ENCODE results near the gene SLC34A3.

DNA sequence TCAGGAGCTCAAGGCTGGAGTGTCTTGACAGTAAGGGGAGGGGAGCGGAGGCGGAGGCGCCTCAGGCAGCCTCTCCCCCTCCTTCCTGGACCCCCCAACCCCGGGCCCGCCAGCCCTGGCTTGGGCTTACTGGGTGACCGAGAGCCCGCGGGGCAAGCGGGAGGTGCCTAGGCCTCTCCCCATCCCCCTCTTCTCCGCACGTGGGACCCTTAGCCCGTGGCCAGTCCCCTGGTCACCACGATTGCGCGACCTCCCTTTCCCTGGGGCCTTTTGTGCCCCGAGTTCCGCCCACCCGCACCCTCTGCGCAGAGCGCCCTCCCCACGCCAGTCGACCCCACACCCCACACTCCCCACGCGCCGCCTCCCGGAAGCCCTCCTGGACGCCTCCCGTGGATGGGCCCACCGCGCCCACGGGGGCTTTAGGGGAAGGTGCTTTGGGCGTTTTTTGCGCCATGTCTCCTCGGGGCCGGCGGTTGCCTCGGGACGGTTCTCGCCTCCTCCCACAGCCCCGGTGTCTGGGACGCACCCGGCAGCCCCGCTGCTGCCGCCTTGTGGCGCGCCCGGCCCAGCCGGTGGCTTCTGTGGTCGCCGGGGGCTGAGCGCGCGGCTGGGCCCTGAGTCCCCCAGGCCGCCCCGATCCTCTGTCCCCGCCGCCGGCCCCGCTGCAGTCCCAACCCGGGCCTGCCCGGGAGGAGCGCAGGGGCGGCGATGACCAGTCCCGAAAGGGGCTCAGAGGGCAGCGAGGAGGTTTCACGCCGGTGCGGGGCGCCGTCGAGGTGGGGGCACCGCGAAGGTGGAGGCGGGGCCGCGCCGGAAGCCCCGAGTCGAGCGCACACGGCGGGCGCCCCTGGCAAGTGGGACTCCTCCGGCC lies 50.0 kb downstream of the SLC34A3 start:
- TF ChIP-seq, protein P1, sequence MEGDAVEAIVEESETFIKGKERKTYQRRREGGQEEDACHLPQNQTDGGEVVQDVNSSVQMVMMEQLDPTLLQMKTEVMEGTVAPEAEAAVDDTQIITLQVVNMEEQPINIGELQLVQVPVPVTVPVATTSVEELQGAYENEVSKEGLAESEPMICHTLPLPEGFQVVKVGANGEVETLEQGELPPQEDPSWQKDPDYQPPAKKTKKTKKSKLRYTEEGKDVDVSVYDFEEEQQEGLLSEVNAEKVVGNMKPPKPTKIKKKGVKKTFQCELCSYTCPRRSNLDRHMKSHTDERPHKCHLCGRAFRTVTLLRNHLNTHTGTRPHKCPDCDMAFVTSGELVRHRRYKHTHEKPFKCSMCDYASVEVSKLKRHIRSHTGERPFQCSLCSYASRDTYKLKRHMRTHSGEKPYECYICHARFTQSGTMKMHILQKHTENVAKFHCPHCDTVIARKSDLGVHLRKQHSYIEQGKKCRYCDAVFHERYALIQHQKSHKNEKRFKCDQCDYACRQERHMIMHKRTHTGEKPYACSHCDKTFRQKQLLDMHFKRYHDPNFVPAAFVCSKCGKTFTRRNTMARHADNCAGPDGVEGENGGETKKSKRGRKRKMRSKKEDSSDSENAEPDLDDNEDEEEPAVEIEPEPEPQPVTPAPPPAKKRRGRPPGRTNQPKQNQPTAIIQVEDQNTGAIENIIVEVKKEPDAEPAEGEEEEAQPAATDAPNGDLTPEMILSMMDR (IDR thresholded peaks at IDR 0.05): peak in 1 of 3 experiments; percentile 41
- no peak for TF ChIP-seq POLR2A (IDR thresholded peaks at IDR 0.05; ENCODE audit: low read depth)
